ENCODE measurements around the gene PRKG1.
"Not testable (repeated sequence)": the region's sequence is repeated elsewhere in the genome, so short reads cannot be mapped to it uniquely, and the experiment has no call there.

Gene PRKG1

GRCh38 chr10:51377932-51378599 is 303.8 kb downstream of the PRKG1 start:
- no peak for DNase-seq (ENCODE audit: low read depth)

- no peak for DNase-seq (ENCODE audit: low read depth)
Measured at GRCh38 chr10:51382181-51382580, 307.9 kb downstream of the PRKG1 start.

GRCh38 chr10:51384971-51385370 is 310.7 kb downstream of the PRKG1 start:
- DNase-seq (ENCODE audit: low read depth) = no peak

- no peak for DNase-seq (ENCODE audit: low read depth)
Measured at GRCh38 chr10:51386248-51386885, 312.1 kb downstream of the PRKG1 start.

- no peak for DNase-seq (ENCODE audit: low read depth)
Measured at GRCh38 chr10:51389415-51390321, 315.4 kb downstream of the PRKG1 start.

- DNase-seq (ENCODE audit: low read depth) = not testable (repeated sequence)
Measured at GRCh38 chr10:51393006-51393405, 318.7 kb downstream of the PRKG1 start.

GRCh38 chr10:51394039-51394438 is 319.8 kb downstream of the PRKG1 start:
- DNase-seq (ENCODE audit: low read depth) = no peak

GRCh38 chr10:51397244-51397643 is 323.0 kb downstream of the PRKG1 start:
- no peak for DNase-seq (ENCODE audit: low read depth)

GRCh38 chr10:51397695-51398094 is 323.4 kb downstream of the PRKG1 start:
- DNase-seq (ENCODE audit: low read depth) = no peak

- no peak for DNase-seq (ENCODE audit: low read depth)
Measured at GRCh38 chr10:51399840-51400239, 325.6 kb downstream of the PRKG1 start.

GRCh38 chr10:51400392-51401096 is 326.3 kb downstream of the PRKG1 start:
- DNase-seq (ENCODE audit: low read depth) = no peak

GRCh38 chr10:51403521-51403920 is 329.2 kb downstream of the PRKG1 start:
- DNase-seq (ENCODE audit: low read depth) = no peak

- DNase-seq (ENCODE audit: low read depth) = no peak
Measured at GRCh38 chr10:51405580-51406351, 331.5 kb downstream of the PRKG1 start.

GRCh38 chr10:51406581-51406980 is 332.3 kb downstream of the PRKG1 start:
- DNase-seq (ENCODE audit: low read depth) = no peak

- no peak for DNase-seq (ENCODE audit: low read depth)
Measured at GRCh38 chr10:51416494-51416893, 342.2 kb downstream of the PRKG1 start.

- no peak for DNase-seq (ENCODE audit: low read depth)
Measured at GRCh38 chr10:51419196-51420093, 345.2 kb downstream of the PRKG1 start.

GRCh38 chr10:51421853-51422252 is 347.6 kb downstream of the PRKG1 start:
- DNase-seq (ENCODE audit: low read depth) = no peak

GRCh38 chr10:51422311-51423120 is 348.2 kb downstream of the PRKG1 start:
- DNase-seq (ENCODE audit: low read depth) = no peak

GRCh38 chr10:51423121-51423452 is 348.8 kb downstream of the PRKG1 start:
- DNase-seq (ENCODE audit: low read depth) = no peak

GRCh38 chr10:51425431-51425830 is 351.1 kb downstream of the PRKG1 start:
- no peak for DNase-seq (ENCODE audit: low read depth)

Measured in activated T-helper 1 cell treated with Interleukin-2 at 50 U/mL for 16 hours (primary cell).